ENCODE data around the gene TMEM130. TPM values are rescaled to one million over a fixed set of nuclear protein-coding genes. Genes with fewer than 3 reads are reported as not detected.

The TMEM130 gene
- polyA plus RNA-seq, 1 donor (not counting 4 experiments of a cell fraction or from before 2014, with no cell fraction given), result not detected

- Histone ChIP-seq H3K9me3 (ENCODE audit: control insufficient read depth, low read depth, low read length) (no peaks in the 10 kb centered on the region), H3K4me1 (ENCODE audit: control insufficient read depth, extremely low read depth, insufficient read depth, low read length) (peaks cover 12% of the 10 kb centered on the region), H3K27ac (ENCODE audit: control insufficient read depth, insufficient read depth, low read length) (no peak overlapping the region), H3K4me2 (ENCODE audit: control insufficient read depth, extremely low read depth, insufficient read depth, low read depth, low read length) (no peak overlapping the region), H4K20me1 (ENCODE audit: control insufficient read depth, extremely low read depth, insufficient read depth, low read length) (no peaks in the 10 kb centered on the region), H2AFZ (ENCODE audit: control insufficient read depth, low read length) (no peak overlapping the region), H3K9me1 (ENCODE audit: control insufficient read depth, extremely low read depth, insufficient read depth, low read length) (no peaks in the 10 kb centered on the region), H3K36me3 (ENCODE audit: control insufficient read depth in 2 of 2, extremely low read depth in 1 of 2, insufficient read depth in 2 of 2, low read length in 2 of 2) (no peaks in the 10 kb centered on the region), H3K9ac (ENCODE audit: control insufficient read depth, extremely low read depth, insufficient read depth, low read length) (no peak overlapping the region), H3K79me2 (ENCODE audit: control insufficient read depth, insufficient read depth, low read length) (no peaks in the 10 kb centered on the region), H3K4me3 (ENCODE audit: control insufficient read depth in 2 of 3, extremely low read depth in 1 of 3, insufficient read depth in 2 of 3, low read depth in 1 of 3, low read length in 3 of 3) (no peak overlapping the region), H3K27me3 (ENCODE audit: control insufficient read depth, extremely low read depth, insufficient read depth, low read length) (peaks cover 5% of the 10 kb centered on the region)
- no peak for DNase-seq (ENCODE audit: low read depth, low spot score)
- dilution Hi-C loops (cut with MboI; ENCODE audit: extremely low pct_ligation_motif_present, low sequenced_read_pairs), result no loop called here
- FAIRE-seq, result no peak
- TF ChIP-seq CTCF (optimal IDR thresholded peaks at IDR 0.05 in 1 of 3, IDR thresholded peaks at IDR 0.05 in 1 of 3, conservative IDR thresholded peaks at IDR 0.05 in 1 of 3; ENCODE audit: extremely low read depth in 1 of 3, insufficient read depth in 2 of 3, low read length in 3 of 3), result no peak
- no peak for TF ChIP-seq EZH2 (IDR thresholded peaks at IDR 0.05; ENCODE audit: low read length)
Observed at GRCh38 chr7:98821348-98821747, 48.5 kb downstream of the TMEM130 start.

GRCh38 chr7:98816967-98817710 is 52.7 kb downstream of the TMEM130 start:
- DNase-seq (ENCODE audit: low read depth, low spot score), result no peak
- Histone ChIP-seq H3K27ac (ENCODE audit: control insufficient read depth, insufficient read depth, low read length) (no peak overlapping the region), H3K9me1 (ENCODE audit: control insufficient read depth, extremely low read depth, insufficient read depth, low read length) (no peaks in the 10 kb centered on the region), H3K79me2 (ENCODE audit: control insufficient read depth, insufficient read depth, low read length) (no peaks in the 10 kb centered on the region), H3K4me1 (ENCODE audit: control insufficient read depth, extremely low read depth, insufficient read depth, low read length) (no peaks in the 10 kb centered on the region), H3K27me3 (ENCODE audit: control insufficient read depth, extremely low read depth, insufficient read depth, low read length) (no peaks in the 10 kb centered on the region), H3K36me3 (ENCODE audit: control insufficient read depth in 2 of 2, extremely low read depth in 1 of 2, insufficient read depth in 2 of 2, low read length in 2 of 2) (no peaks in the 10 kb centered on the region), H3K9ac (ENCODE audit: control insufficient read depth, extremely low read depth, insufficient read depth, low read length) (no peak overlapping the region), H4K20me1 (ENCODE audit: control insufficient read depth, extremely low read depth, insufficient read depth, low read length) (no peaks in the 10 kb centered on the region), H2AFZ (ENCODE audit: control insufficient read depth, low read length) (no peak overlapping the region), H3K4me2 (ENCODE audit: control insufficient read depth, extremely low read depth, insufficient read depth, low read depth, low read length) (no peak overlapping the region), H3K9me3 (ENCODE audit: control insufficient read depth, low read depth, low read length) (no peaks in the 10 kb centered on the region), H3K4me3 (ENCODE audit: control insufficient read depth in 2 of 3, extremely low read depth in 1 of 3, insufficient read depth in 2 of 3, low read depth in 1 of 3, low read length in 3 of 3) (no peak overlapping the region)
- no peak for TF ChIP-seq EZH2 (IDR thresholded peaks at IDR 0.05; ENCODE audit: low read length)
- no peak for TF ChIP-seq CTCF (optimal IDR thresholded peaks at IDR 0.05 in 1 of 3, IDR thresholded peaks at IDR 0.05 in 1 of 3, conservative IDR thresholded peaks at IDR 0.05 in 1 of 3; ENCODE audit: extremely low read depth in 1 of 3, insufficient read depth in 2 of 3, low read length in 3 of 3)
- dilution Hi-C loops (cut with MboI; ENCODE audit: extremely low pct_ligation_motif_present, low sequenced_read_pairs), result no loop called here
- no peak for FAIRE-seq
